GM21423 (cell line): Measurements from ENCODE around the gene TBC1D3G.
"Not testable (repeated sequence)": the region's sequence is repeated elsewhere in the genome, so short reads cannot be mapped to it uniquely, and the experiment has no call there.

Experiments used
- ATAC-seq: cut with Tn5 transposase; IDR thresholded peaks from one replicate; pipeline ENCODE4 v1.9.1; 2021; ENCODE audit warnings: mild to moderate bottlenecking, moderate library complexity; ENCODE audit not compliant: unreplicated experiment

TBC1D3G gene

GRCh38 chr17:36323584-36323983, at the start of gene TBC1D3G:
Gene TBC1D3G, plus strand, starts transcription at chr17:36323884. Its CDS starts 1,528 bp downstream, at chr17:36325412.
- ATAC-seq: not testable (repeated sequence)

- not testable (repeated sequence) for ATAC-seq
Measured at GRCh38 chr17:36283256-36283655, 40.4 kb upstream of the TBC1D3G start.

GRCh38 chr17:36284219-36284618, 39.5 kb upstream of the TBC1D3G start:
- ATAC-seq: not testable (repeated sequence)

GRCh38 chr17:36289965-36290612, 33.6 kb upstream of the TBC1D3G start:
- not testable (repeated sequence) for ATAC-seq

- not testable (repeated sequence) for ATAC-seq
Measured at GRCh38 chr17:36295161-36295560, 28.5 kb upstream of the TBC1D3G start.

GRCh38 chr17:36315736-36316135, 7.9 kb upstream of the TBC1D3G start:
- ATAC-seq: not testable (repeated sequence)

- ATAC-seq: not testable (repeated sequence)
Measured at GRCh38 chr17:36362496-36362895, 38.8 kb downstream of the TBC1D3G start.

GRCh38 chr17:36375938-36376337, 52.3 kb downstream of the TBC1D3G start:
- not testable (repeated sequence) for ATAC-seq
